ENCODE results near the gene TRIO.

GRCh38 chr5:14185326-14186058 lies 42.4 kb downstream of the TRIO start:
- TF ChIP-seq POLR2AphosphoS5 (IDR thresholded peaks at IDR 0.05; ENCODE audit: low read depth, low read length) (no peak), TAF1 (IDR thresholded peaks at IDR 0.05; ENCODE audit: borderline replicate concordance, insufficient read depth, low read length) (no peak), FOXP2 (optimal IDR thresholded peaks at IDR 0.05; ENCODE audit: borderline replicate concordance, extremely low read depth, extremely low read length, insufficient read depth) (no peak)
- TF ChIP-seq, protein P1, sequence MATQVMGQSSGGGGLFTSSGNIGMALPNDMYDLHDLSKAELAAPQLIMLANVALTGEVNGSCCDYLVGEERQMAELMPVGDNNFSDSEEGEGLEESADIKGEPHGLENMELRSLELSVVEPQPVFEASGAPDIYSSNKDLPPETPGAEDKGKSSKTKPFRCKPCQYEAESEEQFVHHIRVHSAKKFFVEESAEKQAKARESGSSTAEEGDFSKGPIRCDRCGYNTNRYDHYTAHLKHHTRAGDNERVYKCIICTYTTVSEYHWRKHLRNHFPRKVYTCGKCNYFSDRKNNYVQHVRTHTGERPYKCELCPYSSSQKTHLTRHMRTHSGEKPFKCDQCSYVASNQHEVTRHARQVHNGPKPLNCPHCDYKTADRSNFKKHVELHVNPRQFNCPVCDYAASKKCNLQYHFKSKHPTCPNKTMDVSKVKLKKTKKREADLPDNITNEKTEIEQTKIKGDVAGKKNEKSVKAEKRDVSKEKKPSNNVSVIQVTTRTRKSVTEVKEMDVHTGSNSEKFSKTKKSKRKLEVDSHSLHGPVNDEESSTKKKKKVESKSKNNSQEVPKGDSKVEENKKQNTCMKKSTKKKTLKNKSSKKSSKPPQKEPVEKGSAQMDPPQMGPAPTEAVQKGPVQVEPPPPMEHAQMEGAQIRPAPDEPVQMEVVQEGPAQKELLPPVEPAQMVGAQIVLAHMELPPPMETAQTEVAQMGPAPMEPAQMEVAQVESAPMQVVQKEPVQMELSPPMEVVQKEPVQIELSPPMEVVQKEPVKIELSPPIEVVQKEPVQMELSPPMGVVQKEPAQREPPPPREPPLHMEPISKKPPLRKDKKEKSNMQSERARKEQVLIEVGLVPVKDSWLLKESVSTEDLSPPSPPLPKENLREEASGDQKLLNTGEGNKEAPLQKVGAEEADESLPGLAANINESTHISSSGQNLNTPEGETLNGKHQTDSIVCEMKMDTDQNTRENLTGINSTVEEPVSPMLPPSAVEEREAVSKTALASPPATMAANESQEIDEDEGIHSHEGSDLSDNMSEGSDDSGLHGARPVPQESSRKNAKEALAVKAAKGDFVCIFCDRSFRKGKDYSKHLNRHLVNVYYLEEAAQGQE (IDR thresholded peaks at IDR 0.05; ENCODE audit: insufficient read depth in 1 of 2, low read depth in 2 of 2, low read length in 2 of 2): no peak

All from PFSK-1 (cell line).